ENCODE results near the gene TUBA8.

The TUBA8 gene

GRCh38 chr22:18078329-18079041, 32.1 kb upstream of the TUBA8 start:
- H3K4me3 ChIP-seq (ENCODE audit: insufficient read depth, low read length, poor library complexity, severe bottlenecking): peak overlapping the region; percentile 76
- peaks cover 24% of the 10 kb centered on the region; the same call in 1 of the 2 replicates for H3K79me2 ChIP-seq (ENCODE audit: insufficient read depth, low read length)
- peak overlapping the region; percentile 28 for H3K27ac ChIP-seq (ENCODE audit: low read depth, low read length)
- peak overlapping the region; percentile 86 for H3K9ac ChIP-seq (ENCODE audit: low read length)
- no peaks in the 10 kb centered on the region for H4K20me1 ChIP-seq (ENCODE audit: low read depth, low read length)
- no peak overlapping the region for H2AFZ ChIP-seq (ENCODE audit: low read depth, low read length, severe bottlenecking)
- peaks cover 5% of the 10 kb centered on the region; the same call in 1 of the 2 replicates for H3F3A ChIP-seq (ENCODE audit: insufficient read depth)
- H3K9me2 ChIP-seq (replicated peaks; ENCODE audit: insufficient read depth, low read length): no peaks in the 10 kb centered on the region
- TF ChIP-seq EZH2phosphoT487 (conservative IDR thresholded peaks at IDR 0.05; ENCODE audit: low read length) (no peak), CTCF (IDR thresholded peaks at IDR 0.05; ENCODE audit: insufficient read depth, low read length, poor library complexity, severe bottlenecking) (no peak)
- no peaks in the 10 kb centered on the region for H3K9me3 ChIP-seq (ENCODE audit: insufficient read depth, low read length)
- H3K27me3 ChIP-seq (ENCODE audit: low read length): no peaks in the 10 kb centered on the region
- H3K36me3 ChIP-seq (ENCODE audit: low read length): peaks cover 4% of the 10 kb centered on the region; the same call in 1 of the 2 replicates
- peak overlapping the region; percentile 79 for H3K4me2 ChIP-seq (ENCODE audit: low read depth, low read length, poor library complexity, severe bottlenecking)

GRCh38 chr22:18079706-18080233, 30.8 kb upstream of the TUBA8 start:
- Histone ChIP-seq H3K4me3 (ENCODE audit: insufficient read depth, low read length, poor library complexity, severe bottlenecking) (no peak overlapping the region), H3K9ac (ENCODE audit: low read length) (no peak overlapping the region), H2AFZ (ENCODE audit: low read depth, low read length, severe bottlenecking) (no peak overlapping the region), H3K27me3 (ENCODE audit: low read length) (no peaks in the 10 kb centered on the region), H3K36me3 (ENCODE audit: low read length) (peaks cover 4% of the 10 kb centered on the region; the same call in 1 of the 2 replicates), H3F3A (ENCODE audit: insufficient read depth) (peaks cover 5% of the 10 kb centered on the region; the same call in 1 of the 2 replicates), H3K79me2 (ENCODE audit: insufficient read depth, low read length) (peaks cover 24% of the 10 kb centered on the region; the same call in 1 of the 2 replicates), H3K9me2 (replicated peaks; ENCODE audit: insufficient read depth, low read length) (no peaks in the 10 kb centered on the region), H3K9me3 (ENCODE audit: insufficient read depth, low read length) (no peaks in the 10 kb centered on the region), H3K27ac (ENCODE audit: low read depth, low read length) (no peak overlapping the region), H4K20me1 (ENCODE audit: low read depth, low read length) (no peaks in the 10 kb centered on the region), H3K4me2 (ENCODE audit: low read depth, low read length, poor library complexity, severe bottlenecking) (no peak overlapping the region)
- no peak for TF ChIP-seq EZH2phosphoT487 (conservative IDR thresholded peaks at IDR 0.05; ENCODE audit: low read length)
- TF ChIP-seq CTCF (IDR thresholded peaks at IDR 0.05; ENCODE audit: insufficient read depth, low read length, poor library complexity, severe bottlenecking): no peak

- Histone ChIP-seq H3K9ac (ENCODE audit: low read length) (no peak overlapping the region), H3K9me3 (ENCODE audit: insufficient read depth, low read length) (no peaks in the 10 kb centered on the region), H3K4me2 (ENCODE audit: low read depth, low read length, poor library complexity, severe bottlenecking) (no peak overlapping the region), H3F3A (ENCODE audit: insufficient read depth) (peaks cover 2% of the 10 kb centered on the region; the same call in 1 of the 2 replicates), H3K9me2 (replicated peaks; ENCODE audit: insufficient read depth, low read length) (no peaks in the 10 kb centered on the region), H2AFZ (ENCODE audit: low read depth, low read length, severe bottlenecking) (no peak overlapping the region), H4K20me1 (ENCODE audit: low read depth, low read length) (no peaks in the 10 kb centered on the region), H3K27me3 (ENCODE audit: low read length) (no peaks in the 10 kb centered on the region), H3K4me3 (ENCODE audit: insufficient read depth, low read length, poor library complexity, severe bottlenecking) (no peak overlapping the region), H3K79me2 (ENCODE audit: insufficient read depth, low read length) (peaks cover 24% of the 10 kb centered on the region; the same call in 1 of the 2 replicates), H3K36me3 (ENCODE audit: low read length) (peaks cover 4% of the 10 kb centered on the region; the same call in 1 of the 2 replicates), H3K27ac (ENCODE audit: low read depth, low read length) (no peak overlapping the region)
- TF ChIP-seq EZH2phosphoT487 (conservative IDR thresholded peaks at IDR 0.05; ENCODE audit: low read length): no peak
- no peak for TF ChIP-seq CTCF (IDR thresholded peaks at IDR 0.05; ENCODE audit: insufficient read depth, low read length, poor library complexity, severe bottlenecking)
Measured at GRCh38 chr22:18081416-18081815, 29.2 kb upstream of the TUBA8 start.
